ENCODE measurements around the gene FDXR. TPM values are rescaled to one million over a fixed set of nuclear protein-coding genes. Genes with fewer than 3 reads are reported as not detected.

FDXR gene
- total and polyA plus RNA-seq, 9 of the 15 experiments (the other 6 are each of a cell fraction or from before 2014, with no cell fraction given), result 0.89 to 70.7 (median 30.9) TPM

- TF ChIP-seq SMARCE1 (IDR thresholded peaks at IDR 0.05), result no peak; the same call in 1 of the 2 replicates
- TF ChIP-seq MEIS2 (IDR thresholded peaks at IDR 0.05; ENCODE audit: partially characterized antibody), result no peak
- TF ChIP-seq NR1H2 (CRISPR knock-in tag; IDR thresholded peaks at IDR 0.05), result no peak
- TF ChIP-seq ZC3H8 (IDR thresholded peaks at IDR 0.05), result no peak
- peak; percentile 52 for TF ChIP-seq MAX (CRISPR knock-in tag; IDR thresholded peaks at IDR 0.05)
- TF ChIP-seq TCF15 (CRISPR knock-in tag; IDR thresholded peaks at IDR 0.05), result no peak
- no peak for TF ChIP-seq ARHGAP35 (IDR thresholded peaks at IDR 0.05; ENCODE audit: partially characterized antibody)
- no peak for TF ChIP-seq ZKSCAN8 (CRISPR knock-in tag; IDR thresholded peaks at IDR 0.05)
- TF ChIP-seq CHD2 (IDR thresholded peaks at IDR 0.05; ENCODE audit: low read depth, low read length), result peak; percentile 37; the same call in 1 of the 2 replicates
- TF ChIP-seq SREBF2 (CRISPR knock-in tag; IDR thresholded peaks at IDR 0.05), result no peak
- 0 out of 2 replicates have a peak, but pooled peaks have one; percentile 36 for TF ChIP-seq ZFPM2 (CRISPR knock-in tag; IDR thresholded peaks at IDR 0.05)
- TF ChIP-seq TCF7 (IDR thresholded peaks at IDR 0.05; ENCODE audit: borderline replicate concordance), result no peak
- peak; percentile 19; the same call in 1 of the 2 replicates for TF ChIP-seq BRD4 (IDR thresholded peaks at IDR 0.05)
- 0 out of 2 replicates have a peak, but pooled peaks have one; percentile 53 for TF ChIP-seq THRB (CRISPR knock-in tag; conservative IDR thresholded peaks at IDR 0.05)
- TF ChIP-seq ZNF174 (CRISPR knock-in tag; IDR thresholded peaks at IDR 0.05), result no peak
- TF ChIP-seq RBM15 (IDR thresholded peaks at IDR 0.05; ENCODE audit: insufficient read depth, low read length), result no peak
- TF ChIP-seq FOXP4 (CRISPR knock-in tag; IDR thresholded peaks at IDR 0.05; ENCODE audit: borderline replicate concordance), result no peak
- TF ChIP-seq ZNF280B (CRISPR knock-in tag; IDR thresholded peaks at IDR 0.05), result no peak
- no peak for TF ChIP-seq RFX7 (CRISPR knock-in tag; IDR thresholded peaks at IDR 0.05)
- no peak for TF ChIP-seq POU5F1 (IDR thresholded peaks at IDR 0.05; ENCODE audit: borderline replicate concordance, low read depth, low read length, partially characterized antibody)
- TF ChIP-seq ZNF583 (CRISPR knock-in tag; IDR thresholded peaks at IDR 0.05), result peak; percentile 46; the same call in 1 of the 2 replicates
- no peak for TF ChIP-seq CREB3 (tag; conservative IDR thresholded peaks at IDR 0.05; ENCODE audit: low read depth)
Measured at GRCh38 chr17:74873037-74873873, 461 bp upstream of the FDXR start (continued).
